SKM-1 treated with dmso at 0.1 percent for 144 hours (cell line): Measurements from ENCODE around the gene FADS3.

Experiments
- DNase-seq: peaks from one replicate; lab custom pipeline; 2025; ENCODE audit not compliant: unreplicated experiment; lab: John Stamatoyannopoulos, UW

FADS3 gene

GRCh38 chr11:61891331-61892084 is at the start of gene FADS3:
FADS3 (minus strand) TSS chr11:61891545; CDS start chr11:61891381, 164 bp downstream.
- DNase-seq = peak; percentile 21

DNA sequence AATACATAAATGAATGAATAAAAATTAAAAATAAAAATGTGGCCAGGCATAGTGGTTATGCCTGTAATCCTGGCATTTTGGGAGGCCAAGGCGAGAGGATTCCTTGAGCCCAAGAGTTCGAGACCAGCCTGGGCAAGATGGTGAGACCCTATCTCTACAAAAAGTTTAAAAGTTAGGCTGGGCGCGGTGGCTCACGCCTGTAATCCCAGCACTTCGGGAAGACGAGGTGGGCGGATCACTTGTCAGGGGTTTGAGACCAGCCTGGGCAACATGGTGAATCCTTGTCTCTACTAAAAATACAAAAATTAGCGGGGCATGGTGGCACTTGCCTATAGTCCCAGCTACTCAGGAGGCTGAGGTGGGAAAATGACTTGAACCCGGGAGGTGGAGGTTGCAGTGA is 49.1 kb upstream of the FADS3 start:
- no peak for DNase-seq

DNA sequence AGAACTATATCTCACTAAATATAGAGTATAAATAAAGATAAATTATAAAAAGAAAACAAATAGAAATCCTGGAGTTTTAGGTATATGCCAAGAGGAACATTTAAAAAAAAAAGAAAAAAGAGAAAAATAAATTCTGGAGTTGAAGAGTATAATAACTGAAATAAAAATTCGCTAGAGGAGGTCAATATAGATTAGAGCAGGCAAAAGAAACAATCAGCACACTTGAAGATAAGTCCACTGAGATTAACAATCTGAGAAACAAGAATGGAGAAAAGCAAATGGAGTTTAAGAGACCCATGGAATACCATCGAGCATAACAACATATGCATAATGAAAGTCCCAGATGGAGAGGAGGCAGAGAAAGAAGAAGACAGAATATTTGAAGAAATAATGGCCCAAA is 44.5 kb upstream of the FADS3 start:
- no peak for DNase-seq

DNA sequence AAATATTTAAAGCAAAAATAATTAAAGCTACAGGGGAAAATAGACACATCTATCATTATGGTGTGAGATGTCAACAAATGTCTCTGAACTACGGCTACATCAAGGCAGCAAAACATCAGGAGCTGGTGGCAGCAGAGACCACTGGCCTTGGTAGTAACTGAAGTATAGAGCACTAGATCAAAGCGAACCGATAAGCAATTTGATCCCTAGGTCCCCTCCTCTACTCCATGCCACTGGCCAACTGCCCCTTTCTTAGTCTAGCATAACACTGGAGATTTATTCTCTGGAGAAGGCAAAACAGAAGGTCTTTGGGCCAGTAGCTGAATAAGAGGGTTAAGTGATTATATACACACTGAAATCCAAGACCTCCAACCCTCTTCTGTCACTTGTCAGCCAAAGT is 39.6 kb upstream of the FADS3 start:
- DNase-seq = no peak

DNA sequence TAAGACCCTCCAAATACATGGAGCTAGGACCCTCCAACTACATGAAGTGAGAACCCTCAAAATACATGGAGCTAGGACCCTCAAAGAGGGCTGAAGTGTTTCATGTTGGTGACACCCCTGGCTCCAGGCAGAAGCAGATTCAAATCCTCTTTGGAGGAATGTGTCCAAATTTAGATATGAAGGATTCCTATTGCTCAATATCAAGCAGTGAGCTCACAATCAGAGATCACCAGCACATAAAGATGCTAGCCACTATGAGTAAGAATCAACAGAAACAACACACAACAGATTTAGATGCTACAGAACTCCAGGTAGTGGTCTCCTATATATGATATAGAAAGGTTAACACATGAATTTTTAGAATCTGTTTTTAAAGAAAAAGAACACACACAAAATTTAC is 37.3 kb upstream of the FADS3 start:
- DNase-seq = no peak

GRCh38 chr11:61927501-61927900 is 36.2 kb upstream of the FADS3 start:
- no peak for DNase-seq

GRCh38 chr11:61926235-61926634 is 34.9 kb upstream of the FADS3 start:
- no peak for DNase-seq

DNA sequence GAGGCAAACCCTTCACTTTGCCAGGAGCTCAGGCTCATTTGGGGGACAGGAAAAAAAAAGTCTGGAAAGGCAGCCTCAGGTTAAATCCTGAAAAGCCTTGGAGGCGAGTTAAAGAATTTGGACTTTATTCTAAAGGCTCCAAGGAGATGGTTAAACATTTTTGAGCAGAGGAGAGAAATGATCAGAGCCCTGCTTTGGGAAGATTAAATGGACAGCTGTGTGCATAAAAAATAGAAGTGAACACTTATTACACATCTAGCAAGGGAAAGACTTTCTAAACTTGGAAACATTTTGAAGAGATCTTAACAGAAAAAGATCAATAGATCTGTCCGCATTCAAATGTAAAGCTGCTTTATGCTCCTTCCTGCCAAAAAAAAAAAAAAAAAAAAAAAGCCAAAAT is 34.4 kb upstream of the FADS3 start:
- no peak for DNase-seq

DNA sequence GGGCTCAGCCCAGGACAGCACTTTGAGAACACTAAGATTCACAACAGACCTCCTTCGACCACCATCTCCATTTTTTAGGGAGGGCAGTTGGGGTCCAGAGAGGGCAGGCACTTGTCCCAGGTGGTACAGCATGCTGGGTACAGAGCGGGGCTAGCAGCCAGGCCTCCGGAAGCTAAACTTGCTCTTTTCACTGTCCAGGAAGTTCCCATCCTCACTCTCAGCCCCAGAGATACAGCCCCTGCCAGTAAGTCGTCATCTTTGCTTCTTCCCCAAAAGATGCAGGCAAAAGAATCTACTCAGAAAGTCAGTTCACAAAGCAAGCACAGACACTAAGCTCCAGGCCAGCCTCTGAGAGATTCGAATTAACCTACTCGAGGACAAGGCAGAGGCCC is 32.7 kb upstream of the FADS3 start:
- DNase-seq = no peak

GRCh38 chr11:61923166-61924063 is 32.1 kb upstream of the FADS3 start:
- DNase-seq = no peak

- DNase-seq = peak; percentile 92
Measured at GRCh38 chr11:61922539-61922938, 31.2 kb upstream of the FADS3 start.

GRCh38 chr11:61921446-61921845 is 30.1 kb upstream of the FADS3 start:
- no peak for DNase-seq

- no peak for DNase-seq
Measured at GRCh38 chr11:61919705-61920631, 28.6 kb upstream of the FADS3 start.

DNA sequence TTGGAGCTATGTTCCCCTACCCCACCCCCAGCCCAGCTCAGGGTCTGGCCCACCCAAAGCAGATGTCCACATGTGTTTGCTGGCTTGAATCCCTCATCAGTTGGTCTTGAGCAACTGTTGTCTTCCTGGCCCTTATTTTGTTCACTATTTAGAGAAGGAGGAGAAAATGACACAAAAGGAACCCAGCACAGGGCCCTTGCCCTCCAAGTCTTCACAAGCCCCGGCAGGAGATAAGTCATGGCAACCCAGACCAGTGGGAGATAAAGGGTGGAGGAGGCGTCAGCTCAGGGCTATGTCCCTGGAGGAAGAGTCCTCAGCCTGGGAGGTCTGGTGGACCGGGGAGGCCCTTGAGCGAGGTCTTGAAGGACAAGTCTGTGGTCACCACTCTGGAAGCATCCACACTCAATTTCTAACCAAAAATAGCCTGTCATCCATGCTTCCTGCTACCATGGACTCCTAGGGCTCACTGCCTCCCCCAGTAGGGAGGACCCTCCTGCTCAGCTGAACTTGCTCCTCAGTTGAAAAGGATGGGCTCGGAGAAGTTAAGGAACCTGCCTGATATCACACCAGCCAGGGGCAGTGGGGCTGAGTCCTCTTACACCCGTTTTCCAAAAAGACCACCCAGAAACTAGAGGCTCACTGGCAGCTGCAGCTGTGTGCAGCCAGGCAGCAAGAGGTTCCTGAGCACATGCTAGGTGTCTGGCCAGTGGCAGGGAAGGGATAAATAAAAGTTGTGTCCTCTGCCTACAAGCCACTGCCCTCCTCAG is 27.8 kb upstream of the FADS3 start:
- no peak for DNase-seq

DNA sequence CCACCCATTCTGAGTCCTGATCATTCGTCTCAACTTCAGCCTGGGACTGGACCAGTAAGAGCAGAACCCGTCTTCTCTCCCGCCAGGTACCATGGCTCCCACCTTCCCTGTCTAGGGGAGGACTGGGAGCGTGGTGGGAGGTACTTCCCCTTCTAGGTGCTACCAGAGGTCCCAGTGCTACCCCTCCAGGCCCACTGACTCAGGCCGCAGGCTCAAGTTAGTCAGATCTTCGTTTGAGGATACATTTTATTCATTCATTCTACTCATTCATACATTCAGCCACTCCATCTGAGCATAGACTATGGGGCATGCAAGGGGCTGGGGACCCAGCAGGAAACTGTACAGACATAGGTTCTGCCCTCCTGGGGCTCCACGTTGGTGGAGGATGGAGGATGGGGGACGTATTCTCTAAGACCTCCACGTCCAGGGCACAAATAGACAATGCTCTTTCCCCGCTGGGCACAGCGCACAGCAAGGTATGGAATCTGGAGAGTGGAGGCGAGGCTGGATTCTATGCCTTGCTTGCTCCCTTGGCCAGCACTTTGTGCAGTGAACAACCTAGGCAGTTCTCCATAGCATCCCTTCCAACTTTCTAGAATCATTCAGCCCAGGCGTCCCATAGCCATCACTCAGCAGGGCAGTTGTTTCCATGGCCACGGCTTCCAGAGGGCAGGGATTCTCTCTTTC is 27.0 kb upstream of the FADS3 start:
- no peak for DNase-seq

- no peak for DNase-seq
Measured at GRCh38 chr11:61917334-61918109, 26.2 kb upstream of the FADS3 start, which contains the start of gene RAB3IL1. RAB3IL1 (minus strand) TSS chr11:61917566; CDS start chr11:61917367, 199 bp downstream.

- no peak for DNase-seq
Measured at GRCh38 chr11:61916737-61917333, 25.5 kb upstream of the FADS3 start.

DNA sequence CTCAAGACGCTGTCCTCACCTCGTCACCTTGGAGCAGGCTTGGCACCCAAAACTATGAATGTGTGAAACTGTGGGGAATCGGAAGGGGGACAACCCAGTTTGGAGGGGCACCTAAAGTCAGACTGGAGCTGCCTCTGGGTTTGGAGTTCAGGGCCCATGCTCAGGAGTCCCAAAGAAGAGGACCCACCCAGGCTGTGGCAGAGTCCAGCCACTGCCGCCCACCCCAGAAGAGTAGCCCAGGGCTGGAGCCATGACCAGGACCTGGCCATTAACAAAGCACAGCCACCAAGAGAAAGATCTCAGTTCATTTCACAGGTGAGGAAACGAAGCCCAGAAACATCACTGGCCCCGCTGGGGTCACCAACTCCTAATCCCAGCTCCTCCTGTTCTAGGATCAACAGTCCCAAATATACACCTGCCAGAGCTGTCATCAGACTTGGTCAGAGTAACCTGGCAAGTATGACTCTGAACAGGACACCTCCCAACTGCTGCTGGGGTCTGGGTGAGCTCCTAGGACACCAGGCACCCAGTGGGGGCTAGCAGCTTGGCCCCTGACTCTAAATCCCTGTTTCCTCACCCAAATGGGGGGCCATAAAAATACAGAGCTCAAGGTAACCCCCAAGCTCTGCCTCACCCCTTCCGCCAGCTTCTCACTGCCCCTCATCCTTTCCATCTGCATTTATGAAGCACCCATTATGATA is 23.3 kb upstream of the FADS3 start:
- DNase-seq = no peak
